HG03378 (cell line): ENCODE measurements around the gene HERC4.
"Not testable (repeated sequence)": the region's sequence is repeated elsewhere in the genome, so short reads cannot be mapped to it uniquely, and the experiment has no call there.

Source experiments
- ATAC-seq: cut with Tn5 transposase; IDR thresholded peaks from one replicate; pipeline ENCODE4 v1.9.1; 2021; ENCODE audit warnings: mild to moderate bottlenecking, moderate library complexity; ENCODE audit not compliant: unreplicated experiment

Gene HERC4

GRCh38 chr10:67884842-67885670 is 190.0 kb downstream of the HERC4 start:
- ATAC-seq = peak; percentile 38

DNA sequence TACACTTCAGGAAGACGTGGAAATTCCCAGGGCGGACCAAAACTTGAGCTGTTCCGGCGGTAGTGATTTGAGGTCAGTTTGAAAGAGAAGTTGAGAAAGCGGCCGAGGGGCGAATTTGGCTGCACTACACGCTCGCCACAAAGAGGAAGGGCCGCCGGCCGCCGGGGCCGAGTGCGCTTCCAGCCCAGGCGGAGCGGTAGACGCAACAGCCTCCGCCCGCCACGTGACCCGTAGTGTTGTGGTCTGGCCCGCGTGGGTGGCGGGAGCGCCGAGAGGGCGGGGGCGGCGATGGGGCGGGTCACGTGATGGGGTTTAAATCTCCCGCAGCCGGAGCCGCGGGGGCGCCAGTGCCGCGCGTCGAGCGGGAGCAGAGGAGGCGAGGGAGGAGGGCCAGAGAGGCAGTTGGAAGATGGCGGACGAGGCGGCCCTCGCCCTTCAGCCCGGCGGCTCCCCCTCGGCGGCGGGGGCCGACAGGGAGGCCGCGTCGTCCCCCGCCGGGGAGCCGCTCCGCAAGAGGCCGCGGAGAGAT is 190.7 kb downstream of the HERC4 start, which contains the start of gene SIRT1:
SIRT1 (plus strand) TSS at position 344 of the 529 bp plus-strand sequence; CDS start at position 410, 66 bp downstream.
- peak; percentile 79 for ATAC-seq

DNA sequence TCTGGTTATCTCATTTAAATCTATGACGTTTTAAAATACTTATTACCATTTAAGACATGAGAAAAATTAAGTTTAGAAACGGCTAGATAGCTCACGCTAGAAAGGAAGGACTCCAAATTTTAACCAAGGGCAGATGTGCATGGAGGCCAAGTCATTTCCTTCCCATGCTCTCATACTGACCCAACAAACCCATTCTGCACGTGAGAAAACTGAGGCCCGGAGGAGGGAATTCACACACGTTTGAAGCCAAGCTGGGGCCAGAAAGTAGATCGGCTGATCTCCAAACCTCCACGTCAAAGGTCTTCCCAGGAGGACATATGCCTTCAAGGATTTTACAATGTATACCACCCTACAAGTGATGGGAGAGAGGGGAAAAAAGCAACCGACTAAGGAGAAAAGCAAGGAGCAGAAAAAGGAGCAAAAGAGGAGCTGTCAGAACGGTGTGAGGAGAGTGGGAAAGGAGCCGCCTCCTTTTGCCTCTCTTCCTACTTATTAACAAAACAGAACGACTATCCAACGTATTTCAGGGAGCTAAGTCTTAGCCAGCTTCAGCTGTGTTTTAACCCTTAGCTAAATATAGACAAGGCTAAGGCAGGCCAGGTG is 191.3 kb downstream of the HERC4 start:
- ATAC-seq = no peak

GRCh38 chr10:67878133-67878532 is 196.9 kb downstream of the HERC4 start:
- no peak for ATAC-seq

DNA sequence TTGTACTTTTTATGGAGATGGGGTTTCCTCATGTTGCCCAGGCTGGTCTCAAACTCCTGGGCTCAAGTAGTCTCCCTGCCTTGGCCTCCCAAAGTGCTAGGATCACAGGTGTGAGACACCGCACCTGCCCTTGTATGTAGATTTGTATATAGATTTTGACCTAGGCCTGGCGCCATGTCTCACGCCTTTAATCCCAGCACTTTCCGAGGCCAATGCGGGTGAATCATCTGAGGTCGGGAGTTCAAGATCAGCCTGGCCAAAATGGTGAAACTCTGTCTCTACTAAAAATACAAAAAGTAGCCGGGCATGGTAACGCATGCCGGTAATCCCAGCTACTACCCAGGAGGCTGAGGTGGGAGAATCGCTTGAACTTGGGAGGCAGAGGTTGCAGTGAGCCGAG is 197.7 kb downstream of the HERC4 start:
- not testable (repeated sequence) for ATAC-seq

- no peak for ATAC-seq
Observed at GRCh38 chr10:67875340-67876238, 199.5 kb downstream of the HERC4 start.
